Heart left ventricle (tissue), 13 donors: ENCODE data around the gene ADAMTS20.

ENCODE experiments used
- CTCF ChIP-seq, 12 donors: fragments of 200-600 bp; sonication (generic) in 4 of 12; IDR thresholded peaks; one replicate each; pipeline versions ENCODE4 v1.5.0 to v1.8.0; 2018 to 2022; ENCODE audit warnings: antibody characterized with exemption in 12 of 12, mild to moderate bottlenecking in 5 of 12
- POLR2A ChIP-seq, 2 donors: fragments of 450-650 bp; IDR thresholded peaks; one replicate each; pipeline ENCODE4 v1.6.1; 2017; ENCODE audit warnings: antibody characterized with exemption in 2 of 2, mild to moderate bottlenecking in 2 of 2, moderate library complexity in 2 of 2
- donor health status: ischemic (EF 13 %, LVEDD 7.1; RV severe dilation, severe dysfunction).
- donor health status: DM: no; HTN: yes; CAD: no.
- donor health status: DM: no; HTN: no; CAD: no.
- donor health status: ischemic (EF 25% LVEDD 6.9; RV normal size, moderate dysfunction).
- donor health status: ischemic (EF 25% LVEDD 5.7; RV mildly dilated, moderate dysfunction).
- donor health status: ischemic (EF 35%, LVEDD 5.7; RV mildly dilated, moderate dysfunction).
- donor health status: nonischemic (EF 11% LVEDD 7.7; RV severe dilation, severe dysfunction).
- donor health status: DM: yes; HTN: yes; CAD: no.
- donor health status: PGD.
- donor health status: ischemic (EF 29% LVEDD 5.4; RV normal size, mild dysfunction).
- donor health status: nonischemic (EF 23%, LVEDD 6.1; RV moderate dilation, normal function).

GRCh38 chr12:43556057-43556456 is 4.1 kb upstream of the ADAMTS20 start:
- TF ChIP-seq POLR2A (IDR thresholded peaks at IDR 0.05) (no peak), CTCF (IDR thresholded peaks at IDR 0.05) (no peak)
